ENCODE measurements around the gene LY6G5B. TPM values are rescaled to one million over a fixed set of nuclear protein-coding genes. Genes with fewer than 3 reads are reported as not detected.
A peak's percentile ranks its signal among the peaks of the same experiment; 100 is the strongest.

Gene LY6G5B
- total RNA-seq, 1 donor from 2014 or later = 29.5 TPM

DNA sequence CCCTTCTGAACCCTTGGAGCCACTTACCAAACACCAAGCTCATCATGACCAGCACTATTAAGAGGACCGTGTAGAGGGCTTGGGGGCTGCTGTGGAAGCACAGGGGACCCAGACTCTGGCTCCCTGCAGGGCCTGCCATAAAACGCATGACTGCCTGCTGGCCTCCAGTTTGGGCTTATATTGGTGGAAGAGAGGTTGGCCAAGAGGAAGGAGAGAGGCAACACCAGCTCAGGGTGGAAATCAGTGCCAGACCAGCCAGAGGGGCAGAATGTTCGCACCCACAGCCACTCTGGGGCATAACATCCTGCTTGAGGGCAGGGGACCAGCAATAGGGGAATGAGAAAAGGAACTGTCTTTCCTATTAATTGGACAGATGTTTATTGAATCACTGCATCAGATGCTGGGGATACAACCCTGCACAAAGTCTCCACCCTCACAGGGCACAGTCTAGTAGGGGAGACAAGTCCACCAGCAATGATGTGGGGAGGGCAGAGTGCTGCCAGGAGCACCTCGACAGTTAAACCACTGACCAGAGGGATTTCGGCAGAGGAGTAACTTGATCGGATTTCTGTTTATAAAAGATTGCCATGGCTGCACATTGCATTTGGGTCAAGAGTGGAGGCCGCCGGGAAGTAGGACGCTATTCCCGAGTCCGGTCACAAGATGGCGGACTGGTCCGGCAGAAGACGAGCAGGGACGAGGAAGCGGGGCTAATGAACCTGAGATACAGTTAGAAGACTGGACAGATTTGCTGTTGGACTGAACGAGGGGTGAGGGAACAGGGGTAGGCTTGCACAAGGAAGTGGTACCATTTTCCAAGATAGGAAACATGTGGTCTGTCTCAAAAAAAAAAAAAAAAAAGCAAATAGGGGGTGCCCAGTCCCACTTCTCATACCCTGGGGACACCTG is 10.7 kb downstream of the LY6G5B start, which contains the start of gene LY6G5C:
TSS of gene LY6G5C (minus strand) at position 842 of the 909 bp plus-strand sequence. CDS start at position 148, 694 bp downstream.
- Mint-ChIP-seq H3K36me3 (ENCODE audit: low read depth) (peaks cover 9% of the 10 kb centered on the region), H3K27me3 (ENCODE audit: insufficient read depth) (no peaks in the 10 kb centered on the region), H3K4me1 (ENCODE audit: low read depth) (peaks cover 24% of the 10 kb centered on the region), H3K27ac (peak within 1 kb of the TSS; percentile 73), H3K9me3 (no peaks in the 10 kb centered on the region), H3K4me3 (peak within 1 kb of the TSS; percentile 80)
- intact Hi-C loops (cut with micrococcal nuclease) = loop anchor here (1.0 kb wide), 5 partner anchors 22 to 272 kb away; no protein-coding TSS in a partner anchor
- DNase-seq (ENCODE audit: low spot score) = peak; percentile 30

DNA sequence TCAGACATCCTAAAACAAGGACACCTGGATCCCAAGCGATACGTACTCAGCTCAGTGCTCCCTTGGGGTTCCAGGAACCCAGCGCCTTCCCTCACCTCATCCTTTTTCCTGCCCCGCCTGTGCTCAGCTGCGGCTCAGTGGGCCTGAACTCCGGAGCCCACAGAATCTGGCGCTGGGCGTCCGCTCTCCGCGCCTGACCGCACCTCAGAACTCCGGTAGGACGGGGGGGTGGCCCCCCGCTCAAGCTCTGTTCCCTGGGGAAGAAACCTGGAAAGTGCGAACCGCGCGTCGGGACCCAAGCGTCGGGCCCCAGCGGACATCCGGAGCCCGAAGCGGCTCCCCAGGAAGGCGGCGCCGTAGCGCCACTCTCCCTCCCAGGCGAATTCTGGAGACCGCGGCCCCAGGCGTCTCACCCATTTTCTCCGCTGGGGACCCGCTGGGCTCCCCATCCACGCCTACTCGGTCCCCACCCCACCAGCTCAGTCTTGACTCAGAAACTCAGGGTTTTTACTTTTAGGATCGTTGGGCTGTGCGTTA is 11.4 kb downstream of the LY6G5B start:
- no peaks in the 10 kb centered on the region for H3K27me3 Mint-ChIP-seq (ENCODE audit: insufficient read depth)
- intact Hi-C loops (cut with micrococcal nuclease) = no loop called here
- peak overlapping the region; percentile 54 for H3K27ac Mint-ChIP-seq

GRCh38 chr6:31683591-31683990 is 13.8 kb downstream of the LY6G5B start:
- Mint-ChIP-seq H3K36me3 (ENCODE audit: low read depth) (peaks cover 19% of the 10 kb centered on the region), H3K4me3 (no peak overlapping the region), H3K4me1 (ENCODE audit: low read depth) (peaks cover 24% of the 10 kb centered on the region), H3K27ac (no peak overlapping the region), H3K27me3 (ENCODE audit: insufficient read depth) (no peaks in the 10 kb centered on the region), H3K9me3 (no peaks in the 10 kb centered on the region)
- DNase-seq (ENCODE audit: low spot score) = no peak
- intact Hi-C loops (cut with micrococcal nuclease) = no loop called here

More for the DNA sequence above, 11.4 kb downstream of the LY6G5B start:
- Mint-ChIP-seq H3K4me1 (ENCODE audit: low read depth) (peaks cover 24% of the 10 kb centered on the region), H3K9me3 (no peaks in the 10 kb centered on the region), H3K4me3 (peak overlapping the region; percentile 80), H3K36me3 (ENCODE audit: low read depth) (peaks cover 11% of the 10 kb centered on the region)
- peak; percentile 20 for DNase-seq (ENCODE audit: low spot score)

DNA sequence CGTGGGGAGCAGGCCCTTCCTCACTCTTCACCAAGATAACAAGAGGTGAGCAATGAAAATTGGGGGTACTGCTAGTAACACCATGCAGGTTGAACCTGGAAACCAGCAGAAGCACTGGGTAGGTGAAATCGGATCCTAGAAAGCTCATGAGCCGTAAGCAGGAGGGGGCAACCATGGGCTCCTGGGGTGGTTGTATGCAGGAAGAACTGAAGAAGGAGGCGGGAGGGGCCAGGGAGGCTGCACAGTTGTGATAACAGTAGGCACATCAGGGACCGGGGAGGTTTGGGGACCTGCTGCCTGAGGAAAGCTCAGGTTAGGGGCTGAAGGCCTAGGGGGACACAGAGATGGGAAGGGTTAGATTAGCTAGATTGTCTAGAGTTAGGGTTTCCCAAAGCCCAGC is 16.7 kb downstream of the LY6G5B start:
- Mint-ChIP-seq H3K27ac (no peak overlapping the region), H3K4me1 (ENCODE audit: low read depth) (peaks cover 13% of the 10 kb centered on the region), H3K4me3 (no peak overlapping the region), H3K9me3 (no peaks in the 10 kb centered on the region), H3K27me3 (ENCODE audit: insufficient read depth) (no peaks in the 10 kb centered on the region), H3K36me3 (ENCODE audit: low read depth) (peaks cover 28% of the 10 kb centered on the region)
- intact Hi-C loops (cut with micrococcal nuclease) = no loop called here
- DNase-seq (ENCODE audit: low spot score) = no peak

- Mint-ChIP-seq H3K4me3 (no peak overlapping the region), H3K36me3 (ENCODE audit: low read depth) (peaks cover 29% of the 10 kb centered on the region), H3K9me3 (no peaks in the 10 kb centered on the region)
These were observed 17.5 kb downstream of the LY6G5B start for GRCh38 chr6:31687321-31687720.

GRCh38 chr6:31687860-31688693 is 18.3 kb downstream of the LY6G5B start:
- no peak overlapping the region for H3K4me3 Mint-ChIP-seq
- H3K4me1 Mint-ChIP-seq (ENCODE audit: low read depth) = peaks cover 10% of the 10 kb centered on the region
- no peaks in the 10 kb centered on the region for H3K27me3 Mint-ChIP-seq (ENCODE audit: insufficient read depth)
- H3K27ac Mint-ChIP-seq = no peak overlapping the region
- no peaks in the 10 kb centered on the region for H3K9me3 Mint-ChIP-seq
- peaks cover 34% of the 10 kb centered on the region for H3K36me3 Mint-ChIP-seq (ENCODE audit: low read depth)
- intact Hi-C loops (cut with micrococcal nuclease) = no loop called here
- no peak for DNase-seq (ENCODE audit: low spot score)

More at GRCh38 chr6:31687321-31687720, 17.5 kb downstream of the LY6G5B start:
- no peak overlapping the region for H3K27ac Mint-ChIP-seq
- no peaks in the 10 kb centered on the region for H3K27me3 Mint-ChIP-seq (ENCODE audit: insufficient read depth)
- no peak for DNase-seq (ENCODE audit: low spot score)
- intact Hi-C loops (cut with micrococcal nuclease) = no loop called here
- H3K4me1 Mint-ChIP-seq (ENCODE audit: low read depth) = peaks cover 10% of the 10 kb centered on the region

DNA sequence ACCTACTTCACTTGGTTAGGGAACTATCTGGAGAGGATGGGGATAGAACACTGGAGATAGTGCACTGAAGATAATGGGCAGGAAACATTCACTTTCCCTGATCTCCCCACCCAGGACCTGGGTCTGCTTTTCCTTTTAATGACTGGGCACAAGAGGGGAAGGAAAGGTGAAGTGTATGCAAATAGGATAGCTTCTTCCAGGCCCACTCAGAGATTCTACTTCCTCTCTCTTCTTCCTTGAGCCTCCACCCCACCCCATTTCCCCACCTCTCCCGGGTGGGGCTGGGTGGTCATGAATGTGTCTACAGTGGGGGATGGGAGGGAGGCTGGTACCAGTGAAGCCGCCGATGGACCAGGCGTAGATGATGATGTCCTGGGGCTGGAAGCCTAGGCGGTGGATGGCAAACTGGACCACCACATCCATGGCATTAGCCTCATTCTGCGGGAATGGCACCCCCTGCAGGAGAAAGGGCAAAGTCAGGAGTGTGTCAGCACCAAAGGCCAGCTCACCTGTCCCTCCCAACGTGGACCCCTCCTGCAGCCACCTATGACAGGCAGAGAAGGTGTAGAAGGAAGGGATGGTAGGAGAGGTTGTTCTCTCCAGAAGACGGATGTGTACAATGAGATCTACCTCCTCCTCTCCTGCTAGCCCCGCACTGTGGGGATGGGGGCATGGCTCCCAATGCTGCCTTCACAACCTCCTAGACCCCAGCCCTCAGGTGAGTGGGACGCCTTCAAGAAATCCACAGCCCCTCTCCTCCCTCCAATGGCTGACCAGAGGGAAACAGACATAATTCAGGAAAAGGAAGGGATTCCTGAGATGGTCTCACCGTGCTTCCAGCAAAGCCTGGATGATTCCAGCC is 19.7 kb downstream of the LY6G5B start:
- Mint-ChIP-seq H3K9me3 (no peaks in the 10 kb centered on the region), H3K27me3 (ENCODE audit: insufficient read depth) (no peaks in the 10 kb centered on the region), H3K4me3 (no peak overlapping the region), H3K27ac (no peak overlapping the region), H3K36me3 (ENCODE audit: low read depth) (peaks cover 34% of the 10 kb centered on the region), H3K4me1 (ENCODE audit: low read depth) (peaks cover 10% of the 10 kb centered on the region)
- no peak for DNase-seq (ENCODE audit: low spot score)
- intact Hi-C loops (cut with micrococcal nuclease) = no loop called here

DNA sequence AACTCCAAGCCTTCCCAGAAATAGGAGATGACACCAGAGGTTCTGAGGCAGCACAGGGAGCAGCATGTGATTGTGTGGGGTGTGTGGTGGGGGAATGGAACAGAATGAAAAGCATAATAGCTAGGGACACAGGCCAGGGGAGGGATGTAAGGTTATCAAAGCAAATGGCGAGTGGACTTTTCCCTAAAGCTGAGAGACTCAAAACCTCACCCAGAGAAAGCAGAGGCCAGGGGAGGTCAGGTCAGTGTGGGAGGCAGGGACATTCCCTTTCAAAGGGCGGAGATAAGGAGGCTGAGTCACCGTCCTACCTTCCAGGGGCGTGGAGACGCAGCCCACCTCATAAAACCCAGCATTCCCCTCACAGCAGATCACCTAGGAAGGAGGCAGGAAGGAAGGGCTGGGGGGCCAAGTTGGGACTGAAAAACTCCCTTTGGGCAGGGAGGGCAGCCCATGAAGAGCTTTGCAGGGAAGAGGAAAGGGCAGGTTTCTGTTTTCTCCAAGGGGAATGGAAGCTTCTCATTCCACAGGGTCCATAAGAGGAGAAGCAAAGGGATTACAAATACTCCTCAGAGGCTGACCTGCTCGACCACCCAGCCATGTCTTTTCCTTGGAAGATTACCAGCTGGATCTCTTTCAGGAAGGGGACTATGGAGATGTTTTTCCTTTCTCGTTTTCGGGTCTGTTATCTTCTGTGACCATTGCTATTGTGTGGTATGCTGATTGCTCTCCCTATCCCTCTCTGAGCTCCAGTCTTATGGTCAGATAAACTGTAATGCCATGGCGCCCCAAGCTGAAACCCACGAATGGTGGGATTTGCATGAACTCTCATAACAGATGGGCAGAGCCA is 20.7 kb downstream of the LY6G5B start:
- H3K9me3 Mint-ChIP-seq = no peaks in the 10 kb centered on the region
- no peak overlapping the region for H3K27ac Mint-ChIP-seq
- no peak overlapping the region for H3K4me3 Mint-ChIP-seq
- H3K27me3 Mint-ChIP-seq (ENCODE audit: insufficient read depth) = no peaks in the 10 kb centered on the region
- H3K36me3 Mint-ChIP-seq (ENCODE audit: low read depth) = peaks cover 36% of the 10 kb centered on the region
- no peak for DNase-seq (ENCODE audit: low spot score)
- intact Hi-C loops (cut with micrococcal nuclease) = no loop called here
- peaks cover 10% of the 10 kb centered on the region for H3K4me1 Mint-ChIP-seq (ENCODE audit: low read depth)

DNA sequence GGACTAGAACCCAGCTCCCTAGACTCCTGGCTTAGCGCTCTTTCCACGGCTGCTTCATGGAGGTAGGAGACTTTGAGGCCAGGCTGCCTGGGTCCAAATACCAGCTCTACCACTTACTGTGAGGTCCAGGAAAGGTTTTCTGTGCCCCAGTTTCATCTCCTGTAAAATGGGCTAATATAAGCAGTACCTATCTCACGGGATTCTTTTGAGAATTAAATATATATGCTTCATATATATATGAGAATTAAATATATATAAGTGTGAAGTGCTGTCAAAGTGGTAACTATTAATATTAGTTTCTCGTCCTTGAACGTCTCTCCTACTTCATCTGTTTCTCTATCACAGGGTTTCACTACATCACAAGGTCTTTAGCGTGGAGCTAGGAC is 21.3 kb downstream of the LY6G5B start:
- no peak overlapping the region for H3K4me3 Mint-ChIP-seq
- no peak overlapping the region for H3K27ac Mint-ChIP-seq
- no peak for DNase-seq (ENCODE audit: low spot score)
- no peaks in the 10 kb centered on the region for H3K27me3 Mint-ChIP-seq (ENCODE audit: insufficient read depth)
- peaks cover 36% of the 10 kb centered on the region for H3K36me3 Mint-ChIP-seq (ENCODE audit: low read depth)
- peaks cover 10% of the 10 kb centered on the region for H3K4me1 Mint-ChIP-seq (ENCODE audit: low read depth)
- intact Hi-C loops (cut with micrococcal nuclease) = no loop called here
- H3K9me3 Mint-ChIP-seq = no peaks in the 10 kb centered on the region

GRCh38 chr6:31691564-31692108 is 21.9 kb downstream of the LY6G5B start:
- Mint-ChIP-seq H3K4me1 (ENCODE audit: low read depth) (peaks cover 10% of the 10 kb centered on the region), H3K27me3 (ENCODE audit: insufficient read depth) (no peaks in the 10 kb centered on the region), H3K4me3 (no peak overlapping the region), H3K27ac (no peak overlapping the region), H3K36me3 (ENCODE audit: low read depth) (peaks cover 32% of the 10 kb centered on the region), H3K9me3 (no peaks in the 10 kb centered on the region)
- DNase-seq (ENCODE audit: low spot score) = no peak
- intact Hi-C loops (cut with micrococcal nuclease) = no loop called here

DNA sequence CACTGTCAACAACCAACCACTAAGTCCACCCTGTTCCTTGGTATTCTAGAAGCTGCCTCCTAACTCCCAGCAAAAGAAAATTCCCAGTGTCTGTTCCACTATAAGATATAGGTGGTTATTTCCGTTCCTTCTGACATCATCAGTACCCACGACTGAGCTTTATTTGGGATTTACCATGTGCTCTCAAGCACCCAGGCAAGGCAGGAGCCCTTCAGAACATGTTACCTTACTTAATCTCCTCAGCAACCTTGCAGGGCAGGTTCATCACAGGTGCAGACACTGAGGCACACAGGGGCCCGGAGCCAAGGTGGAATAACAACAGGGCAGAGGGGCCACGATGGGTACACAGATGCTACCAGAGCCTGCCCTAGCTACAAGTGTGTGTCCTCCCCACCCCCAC is 22.6 kb downstream of the LY6G5B start:
- H3K9me3 Mint-ChIP-seq = no peaks in the 10 kb centered on the region
- intact Hi-C loops (cut with micrococcal nuclease) = no loop called here
- DNase-seq (ENCODE audit: low spot score) = no peak
- H3K27me3 Mint-ChIP-seq (ENCODE audit: insufficient read depth) = no peaks in the 10 kb centered on the region
- peaks cover 13% of the 10 kb centered on the region for H3K4me1 Mint-ChIP-seq (ENCODE audit: low read depth)
- H3K27ac Mint-ChIP-seq = no peak overlapping the region
- peaks cover 35% of the 10 kb centered on the region for H3K36me3 Mint-ChIP-seq (ENCODE audit: low read depth)
- no peak overlapping the region for H3K4me3 Mint-ChIP-seq

Measured in activated T-helper 1 cell treated with anti-CD3 and anti-CD28 coated beads, Interleukin-12 subunit alpha, Interleukin-12 subunit beta, Interleukin-2, Interleukin-4 antibody, amounts not matched to agents 30 ng/mL and 10 ng/mL and 1 ng/mL, durations not matched to agents 14 hours and 24 hours and 36 hours (primary cell).